Transverse colon (tissue), 4 donors: ENCODE results near the gene CFAP221.

Experiments used
- CTCF ChIP-seq, 5 experiments: fragments of 200-600 bp in 3 of 5; fragments of 450-650 bp in 2 of 5; sonication (generic) in 3 of 5; IDR thresholded peaks; 1 replicate in 2 of 5; 2 replicates in 3 of 5; pipeline ENCODE4 v1.5.1; 2016 to 2017; ENCODE audit warnings: antibody characterized with exemption in 5 of 5, inconsistent platforms in 3 of 5, mild to moderate bottlenecking in 2 of 5, moderate library complexity in 1 of 5
- EP300 ChIP-seq: sonication (generic); formaldehyde crosslinking; IDR thresholded peaks from one replicate; pipeline ENCODE4 v1.6.1; 2017; ENCODE audit warnings: antibody characterized with exemption, low read depth
- POLR2A ChIP-seq: fragments of 450-650 bp; IDR thresholded peaks from one replicate; pipeline ENCODE4 v1.6.1; 2016; ENCODE audit warnings: antibody characterized with exemption, mild to moderate bottlenecking, moderate library complexity
- POLR2AphosphoS5 ChIP-seq, 3 donors: sonication (generic); formaldehyde crosslinking; IDR thresholded peaks; one replicate each; pipeline ENCODE4 v1.6.1; 2016; ENCODE audit warnings: antibody characterized with exemption in 3 of 3

- TF ChIP-seq CTCF (IDR thresholded peaks at IDR 0.05) (no peak), EP300 (no peak), POLR2A (no peak), POLR2AphosphoS5 (IDR thresholded peaks at IDR 0.05) (no peak)
These were observed 157.1 kb downstream of the CFAP221 start for GRCh38 chr2:119701352-119701751.
